ENCODE measurements around the gene SLC22A16. TPM values are rescaled to one million over a fixed set of nuclear protein-coding genes. Genes with fewer than 3 reads are reported as not detected.

SLC22A16 gene
- polyA plus RNA-seq, 1 of the 3 experiments (the other 2 are of a cell fraction) = not detected

GRCh38 chr6:110439356-110439755 lies 37.1 kb downstream of the SLC22A16 start:
- Histone ChIP-seq H3K9me3 (no peaks in the 10 kb centered on the region), H3K9ac (no peak overlapping the region), H3K4me2 (no peak overlapping the region), H3K4me3 (ENCODE audit: low read depth in 2 of 2, low read length in 1 of 2) (no peak overlapping the region), H3F3A (replicated peaks; ENCODE audit: insufficient read depth) (no peaks in the 10 kb centered on the region), H4K20me1 (ENCODE audit: insufficient read depth) (no peaks in the 10 kb centered on the region), H3K79me2 (ENCODE audit: insufficient read depth) (no peaks in the 10 kb centered on the region), H3K4me1 (ENCODE audit: control insufficient read depth in 1 of 2, insufficient read depth in 2 of 2, low read depth in 1 of 2, low read length in 1 of 2) (no peaks in the 10 kb centered on the region; a peak in 1 of 4 replicates), H3K36me3 (replicated peaks in 1 of 2; ENCODE audit: control insufficient read depth in 1 of 2, insufficient read depth in 2 of 2, low read length in 1 of 2) (no peaks in the 10 kb centered on the region), H3K9me2 (no peaks in the 10 kb centered on the region), H3K27me3 (ENCODE audit: insufficient read depth) (no peaks in the 10 kb centered on the region; the same call in 1 of the 2 replicates), H3K27ac (ENCODE audit: low read depth in 2 of 2, low read length in 1 of 2) (no peak overlapping the region), H2AFZ (ENCODE audit: low read depth) (no peak overlapping the region)
- DNase-seq = no peak
- ChIA-PET CTCF (interaction anchor here (1.5 kb wide), 1 partner anchor 17 kb away, joined by 3 read pairs; no protein-coding TSS in a partner anchor), POLR2A (no interaction called here)
- TF ChIP-seq RAD21 (IDR thresholded peaks at IDR 0.05; ENCODE audit: low read length) = no peak
- no peak for TF ChIP-seq USF1 (IDR thresholded peaks at IDR 0.05; ENCODE audit: borderline replicate concordance, low read depth)
- TF ChIP-seq JUND (IDR thresholded peaks at IDR 0.05) = no peak
- TF ChIP-seq FOXJ3 (CRISPR knock-in tag; IDR thresholded peaks at IDR 0.05) = no peak
- TF ChIP-seq EP300 (IDR thresholded peaks at IDR 0.05; ENCODE audit: borderline replicate concordance in 1 of 2, low read depth in 1 of 2, low read length in 1 of 2) = no peak
- TF ChIP-seq RFX5 (IDR thresholded peaks at IDR 0.05; ENCODE audit: low read length) = no peak
- TF ChIP-seq MXI1 (IDR thresholded peaks at IDR 0.05; ENCODE audit: low read depth, low read length) = no peak
- TF ChIP-seq TEAD4 (IDR thresholded peaks at IDR 0.05; ENCODE audit: borderline replicate concordance, insufficient read depth) = no peak
- no peak for TF ChIP-seq USF2 (IDR thresholded peaks at IDR 0.05; ENCODE audit: borderline replicate concordance, low read depth, low read length)
- WGBS (ENCODE audit: low lambda C conversion rate) = 33% methylated on average over 5 of the region's 5 CpGs

DNA sequence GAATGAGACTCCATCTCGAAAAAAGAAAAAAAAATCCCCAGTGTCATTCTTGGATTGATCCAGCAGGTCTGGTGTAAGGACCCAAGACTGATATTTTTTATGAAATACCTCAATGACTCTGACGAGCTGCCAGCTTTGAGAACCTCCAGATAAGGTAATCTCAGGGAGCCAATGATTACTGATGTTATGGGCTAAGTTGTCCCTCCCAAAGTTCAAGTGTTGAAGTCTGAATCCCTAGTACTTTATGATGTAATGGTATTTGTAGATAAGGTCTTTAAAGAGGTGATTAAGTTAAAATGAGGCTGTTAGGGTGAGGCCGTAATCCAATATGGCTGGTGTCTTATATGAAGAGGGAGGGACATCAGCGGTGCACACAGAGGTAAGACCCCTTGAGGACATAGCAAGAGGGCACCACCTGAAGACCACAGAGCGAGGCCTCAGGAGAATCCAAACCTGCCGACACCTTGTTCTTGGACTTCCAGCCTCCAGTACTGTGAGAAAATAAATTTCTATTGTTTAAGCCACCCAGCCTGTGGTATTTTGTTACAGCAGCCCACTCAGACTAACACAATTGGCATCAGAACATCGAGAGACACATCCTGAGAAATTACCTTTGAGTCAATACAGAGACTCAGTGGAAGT lies 41.3 kb downstream of the SLC22A16 start:
- no peaks in the 10 kb centered on the region for H3K79me2 ChIP-seq (ENCODE audit: insufficient read depth)
- no peaks in the 10 kb centered on the region for H3K36me3 ChIP-seq (replicated peaks in 1 of 2; ENCODE audit: control insufficient read depth in 1 of 2, insufficient read depth in 2 of 2, low read length in 1 of 2)
- no peak overlapping the region for H3K4me3 ChIP-seq (ENCODE audit: low read depth in 2 of 2, low read length in 1 of 2)
- no peak overlapping the region for H3K4me2 ChIP-seq
- no peaks in the 10 kb centered on the region for H3K9me3 ChIP-seq
- no peaks in the 10 kb centered on the region for H3F3A ChIP-seq (replicated peaks; ENCODE audit: insufficient read depth)
- ChIA-PET POLR2A (no interaction called here), CTCF (no interaction called here)
- DNase-seq = no peak
- no peaks in the 10 kb centered on the region for H3K27me3 ChIP-seq (ENCODE audit: insufficient read depth)
- H4K20me1 ChIP-seq (ENCODE audit: insufficient read depth) = no peaks in the 10 kb centered on the region
- H3K27ac ChIP-seq (ENCODE audit: low read depth in 2 of 2, low read length in 1 of 2) = no peak overlapping the region
- H3K9me2 ChIP-seq = no peaks in the 10 kb centered on the region
- no peak for TF ChIP-seq NFIC (IDR thresholded peaks at IDR 0.05; ENCODE audit: borderline replicate concordance)
- WGBS (ENCODE audit: low lambda C conversion rate) = 52% methylated on average over 7 of the region's 7 CpGs
- H3K9ac ChIP-seq = no peak overlapping the region
- H2AFZ ChIP-seq (ENCODE audit: low read depth) = no peak overlapping the region
- no peaks in the 10 kb centered on the region; a peak in 2 of 4 replicates for H3K4me1 ChIP-seq (ENCODE audit: control insufficient read depth in 1 of 2, insufficient read depth in 2 of 2, low read depth in 1 of 2, low read length in 1 of 2)

All from SK-N-SH (cell line).